CD14-positive monocyte (primary cell): ENCODE results near the gene CCDC32. TPM values are rescaled to one million over a fixed set of nuclear protein-coding genes. Genes with fewer than 3 reads are reported as not detected.

Source experiments
- DNase-seq, 3 donors: peaks; one replicate each; pipeline ENCODE4 v3.0.0-alpha.2; 2011 to 2022
- H2AFZ ChIP-seq: 2 replicates; pipeline ENCODE4 v1.6.0; 2012; ENCODE audit warnings: mild to moderate bottlenecking, low read depth, low read length, inconsistent platforms; ENCODE audit not compliant: insufficient read depth, poor library complexity, severe bottlenecking
- H3K27ac ChIP-seq, 2 donors: 1 replicate in 1 of 2; 2 replicates in 1 of 2; pipeline ENCODE4 v1.5.1; 2012 to 2013; ENCODE audit warnings: low read length in 2 of 2, control low read depth in 1 of 2, inconsistent platforms in 1 of 2, low read depth in 1 of 2, mild to moderate bottlenecking in 1 of 2
- H3K27me3 ChIP-seq, 2 donors: one replicate each; pipeline versions ENCODE4 v1.6.0 to v1.6.1; 2011 to 2013; ENCODE audit warnings: low read length in 2 of 2; ENCODE audit not compliant: control insufficient read depth in 2 of 2, insufficient read depth in 2 of 2
- H3K36me3 ChIP-seq, 2 donors: replicated peaks in 1 of 2; 1 replicate in 1 of 2; 2 replicates in 1 of 2; pipeline versions ENCODE4 v1.5.1 to v1.6.1; 2012 to 2013; ENCODE audit warnings: low read length in 2 of 2, control low read depth in 1 of 2, inconsistent platforms in 1 of 2, mild to moderate bottlenecking in 1 of 2; ENCODE audit not compliant: insufficient read depth in 2 of 2, control insufficient read depth in 1 of 2
- H3K4me1 ChIP-seq, 2 donors: 1 replicate in 1 of 2; 2 replicates in 1 of 2; pipeline versions ENCODE4 v1.5.1 to v1.6.1; 2012 to 2013; ENCODE audit warnings: low read length in 2 of 2, control low read depth in 1 of 2, inconsistent platforms in 1 of 2, mild to moderate bottlenecking in 1 of 2, moderate library complexity in 1 of 2; ENCODE audit not compliant: insufficient read depth in 2 of 2, control insufficient read depth in 1 of 2
- H3K4me2 ChIP-seq: replicated peaks from 2 replicates; pipeline ENCODE3; 2012; ENCODE audit warnings: low read length, moderate library complexity, mild to moderate bottlenecking; ENCODE audit not compliant: poor library complexity, severe bottlenecking; ENCODE audit errors: extremely low read depth
- H3K4me3 ChIP-seq, 3 experiments: fragments of 200-600 bp in 1 of 3; sonication (generic) in 1 of 3; replicated peaks in 1 of 3; 1 replicate in 2 of 3; 2 replicates in 1 of 3; pipeline ENCODE4 v1.5.1; 2011 to 2013; ENCODE audit warnings: low read length in 3 of 3, mild to moderate bottlenecking in 3 of 3, control low read depth in 2 of 3, low read depth in 2 of 3, inconsistent platforms in 1 of 3, moderate library complexity in 1 of 3
- H3K79me2 ChIP-seq: 2 replicates; pipeline ENCODE4 v1.6.0; 2012; ENCODE audit warnings: mild to moderate bottlenecking, control low read depth, inconsistent platforms, low read length, moderate library complexity; ENCODE audit not compliant: insufficient read depth
- H3K9ac ChIP-seq: 2 replicates; pipeline ENCODE4 v1.6.0; 2017; ENCODE audit warnings: low read length, mild to moderate bottlenecking; ENCODE audit not compliant: insufficient read depth, poor library complexity, severe bottlenecking
- H3K9me3 ChIP-seq, 2 donors: replicated peaks in 1 of 2; 1 replicate in 1 of 2; 2 replicates in 1 of 2; pipeline versions ENCODE4 v1.5.1 to v1.6.1; 2012 to 2013; ENCODE audit warnings: low read length in 2 of 2, control low read depth in 1 of 2; ENCODE audit not compliant: control insufficient read depth in 1 of 2, insufficient read depth in 1 of 2
- H4K20me1 ChIP-seq: 2 replicates; pipeline ENCODE4 v1.6.0; 2012; ENCODE audit warnings: mild to moderate bottlenecking, low read length, control low read depth, moderate library complexity; ENCODE audit not compliant: insufficient read depth
- H3K27ac Mint-ChIP-seq, 7 donors: one replicate each; pipeline ENCODE4 v1.8.0; 2020; ENCODE audit warnings: mild to moderate bottlenecking in 7 of 7, mixed read lengths in 7 of 7, moderate library complexity in 6 of 7, inconsistent platforms in 2 of 7
- H3K27me3 Mint-ChIP-seq, 3 donors: one replicate each; pipeline ENCODE4 v1.8.0; 2021 to 2022; ENCODE audit warnings: low read depth in 3 of 3, mild to moderate bottlenecking in 3 of 3, mixed read lengths in 3 of 3, moderate library complexity in 3 of 3, inconsistent platforms in 1 of 3
- H3K36me3 Mint-ChIP-seq, 2 donors: one replicate each; pipeline ENCODE4 v1.8.0; 2020; ENCODE audit warnings: mixed read lengths in 2 of 2, inconsistent platforms in 1 of 2, mild to moderate bottlenecking in 1 of 2
- H3K4me1 Mint-ChIP-seq: one replicate; pipeline ENCODE4 v1.8.0; 2020; ENCODE audit warnings: mild to moderate bottlenecking, mixed read lengths
- H3K4me3 Mint-ChIP-seq, 2 donors: one replicate each; pipeline ENCODE4 v1.8.0; 2020; ENCODE audit warnings: mild to moderate bottlenecking in 2 of 2, mixed read lengths in 2 of 2, moderate library complexity in 1 of 2
- H3K9me3 Mint-ChIP-seq, 7 donors: one replicate each; pipeline ENCODE4 v1.8.0; 2020 to 2022; ENCODE audit warnings: mixed read lengths in 7 of 7, mild to moderate bottlenecking in 6 of 7, moderate library complexity in 6 of 7, inconsistent platforms in 2 of 7
- CTCF ChIP-seq: fragments of 200-600 bp; IDR thresholded peaks from one replicate; pipeline ENCODE4 v1.8.0; 2022; ENCODE audit warnings: antibody characterized with exemption, mild to moderate bottlenecking
- WGBS: methylation state at CpG from one replicate; pipeline ENCODE4 v1.1.5; 2013; ENCODE audit warnings: missing lambda C conversion rate; ENCODE audit not compliant: insufficient coverage; 5-methylcytosine and 5-hydroxymethylcytosine counted together
- intact Hi-C, 2 donors: fragments of 100-400 bp; cut with micrococcal nuclease; formaldehyde crosslinking; loops; one replicate each; pipeline versions ENCODE4 v1.15.0 to v1.15.1; 2023
- polyA plus RNA-seq, 3 donors: library from polyadenylated mRNA; depleted of rRNA in 1 of 3; unstranded in 2 of 3; stranded (reverse) in 1 of 3; fragments of 300-500 nt in 2 of 3; fragments of >200 nt in 1 of 3; fragmentation: Illumina TruSeq in 2 of 3; gene quantifications; 1 replicate in 2 of 3; 2 replicates in 1 of 3; pipeline ENCODE4 v1.2.3, GENCODE V29; 2012 to 2021

The CCDC32 gene
- polyA plus RNA-seq, 3 donors, result 7.5 to 37.3 (median 30.8) TPM

- Histone ChIP-seq H3K27ac (no peak overlapping the region), H3K9me3 (no peaks in the 10 kb centered on the region), H3K4me1 (peaks cover 19 to 22% of the 10 kb centered on the region in 2 donors), H3K4me2 (peak overlapping the region; percentile 84), H3K79me2 (no peaks in the 10 kb centered on the region), H3K9ac (peak overlapping the region; percentile 56), H3K4me3 (peak overlapping the region; percentile 26 to 77 (median 46)), H3K27me3 (peaks cover 28 to 65% of the 10 kb centered on the region in 2 donors), H3K36me3 (no peaks in the 10 kb centered on the region), H2AFZ (peak overlapping the region; percentile 78), H4K20me1 (no peaks in the 10 kb centered on the region)
- intact Hi-C loops, result no loop called here
- Mint-ChIP-seq H3K9me3 (peaks cover 0 to 14% (median 2%) of the 10 kb centered on the region in 7 donors), H3K27me3 (peaks cover 68 to 76% (median 76%) of the 10 kb centered on the region in 3 donors), H3K27ac (peak overlapping the region in 3 of 7 donors; percentile 19 to 76 (median 58)), H3K4me1 (peaks cover 27% of the 10 kb centered on the region), H3K36me3 (peaks cover 6 to 10% of the 10 kb centered on the region in 2 donors), H3K4me3 (peak overlapping the region; percentile 82 to 97)
- no peak for TF ChIP-seq CTCF
- DNase-seq, result peak; percentile 6 to 26 (median 13)
- WGBS, result 5% methylated on average over 15 of the region's 22 CpGs
These were observed 53.8 kb downstream of the CCDC32 start for GRCh38 chr15:40511093-40511471.

GRCh38 chr15:40510201-40510600, 54.6 kb downstream of the CCDC32 start:
- Histone ChIP-seq H3K9ac (no peak overlapping the region), H4K20me1 (no peaks in the 10 kb centered on the region), H3K4me3 (no peak overlapping the region), H2AFZ (no peak overlapping the region), H3K27me3 (peaks cover 28 to 65% of the 10 kb centered on the region in 2 donors), H3K79me2 (no peaks in the 10 kb centered on the region), H3K27ac (no peak overlapping the region), H3K9me3 (no peaks in the 10 kb centered on the region), H3K36me3 (no peaks in the 10 kb centered on the region), H3K4me1 (peaks cover 19 to 22% of the 10 kb centered on the region in 2 donors), H3K4me2 (no peak overlapping the region)
- H3K9me3 Mint-ChIP-seq, result peaks cover 0 to 11% (median 0%) of the 10 kb centered on the region in 7 donors
- H3K27me3 Mint-ChIP-seq, result peaks cover 70 to 76% (median 76%) of the 10 kb centered on the region in 3 donors
- whole genome bisulfite sequencing, result 71% methylated on average over 1 of the region's 2 CpGs
- H3K4me1 Mint-ChIP-seq, result peaks cover 27% of the 10 kb centered on the region
- no peak for TF ChIP-seq CTCF
- H3K36me3 Mint-ChIP-seq, result peaks cover 6 to 10% of the 10 kb centered on the region in 2 donors
- intact Hi-C loops, result no loop called here
- H3K4me3 Mint-ChIP-seq, result peak overlapping the region in 1 of 2 donors; percentile 97
- DNase-seq, result no peak
- peak overlapping the region in 1 of 7 donors; percentile 76 for H3K27ac Mint-ChIP-seq
